ENCODE results near the gene ZNF555. TPM values are rescaled to one million over a fixed set of nuclear protein-coding genes. Genes with fewer than 3 reads are reported as not detected.

The ZNF555 gene
- total and polyA plus RNA-seq, 3 experiments from 2014 or later: 2.5 to 4.5 (median 3.0) TPM

- ChIA-PET CTCF (interaction anchor here (1.3 to 2.3 kb wide), 2 partner anchors 15 to 271 kb away, joined by 3 to 11 read pairs; partner anchors contain the start of gene ZNF554), POLR2A (no interaction called here)
- Histone ChIP-seq H3K4me1 (ENCODE audit: insufficient read depth, low read length) (no peaks in the 10 kb centered on the region), H3K4me3 (ENCODE audit: low read length) (no peak overlapping the region), H3K36me3 (ENCODE audit: insufficient read depth, low read length) (no peaks in the 10 kb centered on the region), H3K9me3 (ENCODE audit: low read length) (no peaks in the 10 kb centered on the region), H3K27me3 (ENCODE audit: insufficient read depth, low read length, poor library complexity, severe bottlenecking) (no peaks in the 10 kb centered on the region), H3K27ac (ENCODE audit: low read depth, low read length) (no peak overlapping the region)
- DNase-seq: peak in 1 of 5 donors; percentile 41
- H3K27me3 Mint-ChIP-seq: peaks cover 0 to 2% of the 10 kb centered on the region in 2 donors
- H3K36me3 Mint-ChIP-seq: peaks cover 3 to 59% (median 12%) of the 10 kb centered on the region in 3 donors
- no peak overlapping the region for H3K4me3 Mint-ChIP-seq
- no peaks in the 10 kb centered on the region for H3K9me3 Mint-ChIP-seq
- no peak overlapping the region for H3K27ac Mint-ChIP-seq
- peaks cover 0 to 5% (median 0%) of the 10 kb centered on the region in 3 donors for H3K4me1 Mint-ChIP-seq
Observed at GRCh38 chr19:2804156-2805004, 36.9 kb upstream of the ZNF555 start.

- Mint-ChIP-seq H3K27me3 (peaks cover 0 to 2% of the 10 kb centered on the region in 2 donors), H3K4me1 (peaks cover 0 to 5% (median 0%) of the 10 kb centered on the region in 3 donors), H3K9me3 (no peaks in the 10 kb centered on the region), H3K4me3 (no peak overlapping the region), H3K27ac (no peak overlapping the region), H3K36me3 (peaks cover 3 to 59% (median 12%) of the 10 kb centered on the region in 3 donors)
- H3K27me3 ChIP-seq (ENCODE audit: insufficient read depth, low read length, poor library complexity, severe bottlenecking): no peaks in the 10 kb centered on the region
- POLR2A ChIA-PET: no interaction called here
- H3K4me1 ChIP-seq (ENCODE audit: insufficient read depth, low read length): no peaks in the 10 kb centered on the region
- H3K4me3 ChIP-seq (ENCODE audit: low read length): no peak overlapping the region
- H3K27ac ChIP-seq (ENCODE audit: low read depth, low read length): no peak overlapping the region
- H3K36me3 ChIP-seq (ENCODE audit: insufficient read depth, low read length): no peaks in the 10 kb centered on the region
- DNase-seq: no peak
- H3K9me3 ChIP-seq (ENCODE audit: low read length): no peaks in the 10 kb centered on the region
- CTCF ChIA-PET: interaction anchor here (0.6 to 2.3 kb wide), 2 partner anchors 14 to 59 kb away, joined by 3 to 11 read pairs; partner anchors contain the start of gene ZNF554
Observed at GRCh38 chr19:2805261-2805900, 35.9 kb upstream of the ZNF555 start.

GRCh38 chr19:2805991-2806649 lies 35.2 kb upstream of the ZNF555 start:
- no peak overlapping the region for H3K27ac ChIP-seq (ENCODE audit: low read depth, low read length)
- H3K9me3 Mint-ChIP-seq: no peaks in the 10 kb centered on the region
- DNase-seq: no peak
- H3K27ac Mint-ChIP-seq: peak overlapping the region in 1 of 8 donors; percentile 46
- H3K36me3 Mint-ChIP-seq: peaks cover 3 to 56% (median 12%) of the 10 kb centered on the region in 3 donors
- H3K4me3 Mint-ChIP-seq: no peak overlapping the region
- H3K4me1 ChIP-seq (ENCODE audit: insufficient read depth, low read length): no peaks in the 10 kb centered on the region
- H3K9me3 ChIP-seq (ENCODE audit: low read length): no peaks in the 10 kb centered on the region
- peaks cover 0 to 2% of the 10 kb centered on the region in 2 donors for H3K27me3 Mint-ChIP-seq
- no peaks in the 10 kb centered on the region for H3K27me3 ChIP-seq (ENCODE audit: insufficient read depth, low read length, poor library complexity, severe bottlenecking)
- ChIA-PET CTCF (interaction anchor here (0.6 kb wide), 1 partner anchor 59 kb away, joined by 3 read pairs; no protein-coding TSS in a partner anchor), POLR2A (no interaction called here)
- H3K4me1 Mint-ChIP-seq: peaks cover 0 to 5% (median 0%) of the 10 kb centered on the region in 3 donors
- no peak overlapping the region for H3K4me3 ChIP-seq (ENCODE audit: low read length)
- H3K36me3 ChIP-seq (ENCODE audit: insufficient read depth, low read length): no peaks in the 10 kb centered on the region

- DNase-seq: no peak
- Histone ChIP-seq H3K27me3 (ENCODE audit: insufficient read depth, low read length, poor library complexity, severe bottlenecking) (no peaks in the 10 kb centered on the region), H3K9me3 (ENCODE audit: low read length) (no peaks in the 10 kb centered on the region), H3K4me3 (ENCODE audit: low read length) (no peak overlapping the region), H3K36me3 (ENCODE audit: insufficient read depth, low read length) (no peaks in the 10 kb centered on the region), H3K27ac (ENCODE audit: low read depth, low read length) (no peak overlapping the region), H3K4me1 (ENCODE audit: insufficient read depth, low read length) (no peaks in the 10 kb centered on the region)
- CTCF ChIA-PET: interaction anchor here (1.0 kb wide), 1 partner anchor 9 kb away, joined by 3 read pairs; no protein-coding TSS in a partner anchor
- Mint-ChIP-seq H3K9me3 (no peaks in the 10 kb centered on the region), H3K27ac (no peak overlapping the region), H3K4me1 (peaks cover 0 to 5% (median 0%) of the 10 kb centered on the region in 3 donors), H3K4me3 (no peak overlapping the region), H3K27me3 (peaks cover 0 to 2% of the 10 kb centered on the region in 2 donors), H3K36me3 (peaks cover 3 to 51% (median 12%) of the 10 kb centered on the region in 3 donors)
- POLR2A ChIA-PET: no interaction called here
Observed at GRCh38 chr19:2806736-2807378, 34.4 kb upstream of the ZNF555 start.

- H3K27ac ChIP-seq (ENCODE audit: low read depth, low read length): no peak overlapping the region
- no peaks in the 10 kb centered on the region for H3K9me3 ChIP-seq (ENCODE audit: low read length)
- Mint-ChIP-seq H3K36me3 (peaks cover 3 to 51% (median 10%) of the 10 kb centered on the region in 3 donors), H3K27me3 (peaks cover 0 to 2% of the 10 kb centered on the region in 2 donors), H3K4me3 (no peak overlapping the region), H3K27ac (no peak overlapping the region), H3K4me1 (peaks cover 0 to 3% (median 0%) of the 10 kb centered on the region in 3 donors), H3K9me3 (no peaks in the 10 kb centered on the region)
- ChIA-PET POLR2A (no interaction called here), CTCF (interaction anchor here (1.0 kb wide), 1 partner anchor 10 kb away, joined by 3 read pairs; no protein-coding TSS in a partner anchor)
- DNase-seq: no peak
- no peaks in the 10 kb centered on the region for H3K27me3 ChIP-seq (ENCODE audit: insufficient read depth, low read length, poor library complexity, severe bottlenecking)
- no peaks in the 10 kb centered on the region for H3K4me1 ChIP-seq (ENCODE audit: insufficient read depth, low read length)
- no peak overlapping the region for H3K4me3 ChIP-seq (ENCODE audit: low read length)
- no peaks in the 10 kb centered on the region for H3K36me3 ChIP-seq (ENCODE audit: insufficient read depth, low read length)
Observed at GRCh38 chr19:2807379-2808128, 33.7 kb upstream of the ZNF555 start.

- H3K4me1 ChIP-seq (ENCODE audit: insufficient read depth, low read length): no peaks in the 10 kb centered on the region
- H3K36me3 Mint-ChIP-seq: peaks cover 3 to 44% (median 7%) of the 10 kb centered on the region in 3 donors
- H3K27me3 ChIP-seq (ENCODE audit: insufficient read depth, low read length, poor library complexity, severe bottlenecking): no peaks in the 10 kb centered on the region
- H3K4me1 Mint-ChIP-seq: no peaks in the 10 kb centered on the region
- POLR2A ChIA-PET: no interaction called here
- H3K4me3 ChIP-seq (ENCODE audit: low read length): no peak overlapping the region
- H3K27ac ChIP-seq (ENCODE audit: low read depth, low read length): no peak overlapping the region
- no peaks in the 10 kb centered on the region for H3K36me3 ChIP-seq (ENCODE audit: insufficient read depth, low read length)
- no peak overlapping the region for H3K27ac Mint-ChIP-seq
- no peaks in the 10 kb centered on the region for H3K9me3 ChIP-seq (ENCODE audit: low read length)
- no peaks in the 10 kb centered on the region for H3K27me3 Mint-ChIP-seq
- no peaks in the 10 kb centered on the region for H3K9me3 Mint-ChIP-seq
- no peak for DNase-seq
- CTCF ChIA-PET: no interaction called here
- no peak overlapping the region for H3K4me3 Mint-ChIP-seq
Observed at GRCh38 chr19:2808129-2808941, 32.9 kb upstream of the ZNF555 start.

All from CD8-positive, alpha-beta memory T cell (primary cell).